Measurements from ENCODE around the gene HSPB6. TPM values are rescaled to one million over a fixed set of nuclear protein-coding genes. Genes with fewer than 3 reads are reported as not detected.
A peak's percentile ranks its signal among the peaks of the same experiment; 100 is the strongest.

Gene HSPB6
- total and polyA plus RNA-seq, 9 donors: 44.9 to 434 (median 232) TPM

DNA sequence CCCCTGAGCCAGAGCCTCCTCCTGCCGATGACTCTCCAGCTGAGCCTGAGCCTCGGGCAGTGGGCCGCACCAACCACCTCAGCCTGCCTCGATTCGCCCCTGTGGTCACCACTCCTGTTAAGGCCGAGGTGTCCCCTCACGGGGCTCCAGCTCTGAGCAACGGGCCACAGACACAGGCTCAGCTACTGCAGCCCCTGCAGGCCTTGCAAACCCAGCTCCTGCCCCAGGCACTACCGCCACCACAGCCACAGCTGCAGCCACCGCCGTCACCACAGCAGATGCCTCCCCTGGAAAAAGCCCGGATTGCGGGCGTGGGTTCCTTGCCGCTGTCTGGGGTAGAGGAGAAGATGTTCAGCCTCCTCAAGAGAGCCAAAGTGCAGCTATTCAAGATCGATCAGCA is 35.5 kb downstream of the HSPB6 start:
- no peaks in the 10 kb centered on the region for H3K36me3 ChIP-seq
- TF ChIP-seq, protein P1, sequence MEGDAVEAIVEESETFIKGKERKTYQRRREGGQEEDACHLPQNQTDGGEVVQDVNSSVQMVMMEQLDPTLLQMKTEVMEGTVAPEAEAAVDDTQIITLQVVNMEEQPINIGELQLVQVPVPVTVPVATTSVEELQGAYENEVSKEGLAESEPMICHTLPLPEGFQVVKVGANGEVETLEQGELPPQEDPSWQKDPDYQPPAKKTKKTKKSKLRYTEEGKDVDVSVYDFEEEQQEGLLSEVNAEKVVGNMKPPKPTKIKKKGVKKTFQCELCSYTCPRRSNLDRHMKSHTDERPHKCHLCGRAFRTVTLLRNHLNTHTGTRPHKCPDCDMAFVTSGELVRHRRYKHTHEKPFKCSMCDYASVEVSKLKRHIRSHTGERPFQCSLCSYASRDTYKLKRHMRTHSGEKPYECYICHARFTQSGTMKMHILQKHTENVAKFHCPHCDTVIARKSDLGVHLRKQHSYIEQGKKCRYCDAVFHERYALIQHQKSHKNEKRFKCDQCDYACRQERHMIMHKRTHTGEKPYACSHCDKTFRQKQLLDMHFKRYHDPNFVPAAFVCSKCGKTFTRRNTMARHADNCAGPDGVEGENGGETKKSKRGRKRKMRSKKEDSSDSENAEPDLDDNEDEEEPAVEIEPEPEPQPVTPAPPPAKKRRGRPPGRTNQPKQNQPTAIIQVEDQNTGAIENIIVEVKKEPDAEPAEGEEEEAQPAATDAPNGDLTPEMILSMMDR (IDR thresholded peaks at IDR 0.05): no peak
- TF ChIP-seq POLR2A (IDR thresholded peaks at IDR 0.05) (no peak), EP300 (IDR thresholded peaks at IDR 0.05) (no peak)
- DNase-seq: peak in 1 of 5 donors; percentile 21

DNA sequence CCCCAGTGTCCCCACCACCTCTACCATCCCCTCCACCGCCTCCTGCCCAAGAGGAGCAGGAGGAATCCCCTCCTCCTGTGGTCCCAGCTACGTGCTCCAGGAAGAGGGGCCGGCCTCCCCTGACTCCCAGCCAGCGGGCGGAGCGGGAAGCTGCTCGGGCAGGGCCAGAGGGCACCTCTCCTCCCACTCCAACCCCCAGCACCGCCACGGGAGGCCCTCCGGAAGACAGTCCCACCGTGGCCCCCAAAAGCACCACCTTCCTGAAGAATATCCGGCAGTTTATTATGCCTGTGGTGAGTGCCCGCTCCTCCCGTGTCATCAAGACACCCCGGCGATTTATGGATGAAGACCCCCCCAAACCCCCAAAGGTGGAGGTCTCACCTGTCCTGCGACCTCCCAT is 36.2 kb downstream of the HSPB6 start:
- Histone ChIP-seq H3K4me3 (no peak overlapping the region), H3K4me1 (ENCODE audit: insufficient read depth) (peaks cover 8% of the 10 kb centered on the region), H3K36me3 (no peaks in the 10 kb centered on the region), H3K9me3 (no peaks in the 10 kb centered on the region), H3K27ac (no peak overlapping the region), H3K27me3 (no peaks in the 10 kb centered on the region)
- WGBS, 3 donors: 62 to 73% (median 67%) methylated on average over 16 to 17 of the region's 17 CpGs
- TF ChIP-seq POLR2A (IDR thresholded peaks at IDR 0.05) (no peak), EP300 (IDR thresholded peaks at IDR 0.05) (no peak)
- TF ChIP-seq, protein P1 (IDR thresholded peaks at IDR 0.05): no peak
- DNase-seq: peak in 2 of 5 donors; percentile 24 to 28
- intact Hi-C loops (cut with DNase I): no loop called here

More for the DNA sequence above, 35.5 kb downstream of the HSPB6 start:
- H3K4me1 ChIP-seq (ENCODE audit: insufficient read depth): peaks cover 4% of the 10 kb centered on the region
- no peaks in the 10 kb centered on the region for H3K27me3 ChIP-seq
- no peak overlapping the region for H3K4me3 ChIP-seq
- no peak overlapping the region for H3K27ac ChIP-seq
- WGBS, 3 donors: 91 to 92% (median 92%) methylated on average over 16 of the region's 16 CpGs
- intact Hi-C loops (cut with DNase I): no loop called here
- no peaks in the 10 kb centered on the region for H3K9me3 ChIP-seq

DNA sequence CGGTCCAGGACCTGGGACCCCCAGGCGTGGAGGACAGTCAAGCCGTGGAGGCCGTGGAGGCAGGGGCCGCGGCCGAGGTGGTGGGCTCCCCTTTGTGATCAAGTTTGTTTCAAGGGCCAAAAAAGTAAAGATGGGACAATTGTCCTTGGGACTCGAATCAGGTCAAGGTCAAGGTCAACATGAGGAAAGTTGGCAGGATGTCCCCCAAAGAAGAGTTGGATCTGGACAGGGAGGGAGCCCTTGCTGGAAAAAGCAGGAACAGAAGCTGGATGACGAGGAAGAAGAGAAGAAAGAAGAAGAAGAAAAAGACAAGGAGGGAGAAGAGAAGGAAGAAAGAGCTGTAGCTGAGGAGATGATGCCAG is 36.7 kb downstream of the HSPB6 start:
- intact Hi-C loops (cut with DNase I): no loop called here
- peak in 2 of 5 donors; percentile 29 to 37 for DNase-seq
- H3K36me3 ChIP-seq: no peaks in the 10 kb centered on the region
- no peaks in the 10 kb centered on the region for H3K9me3 ChIP-seq
- no peak overlapping the region for H3K27ac ChIP-seq
- 70 to 79% (median 74%) methylated on average over 9 of the region's 9 CpGs for WGBS, 3 donors
- H3K4me1 ChIP-seq (ENCODE audit: insufficient read depth): peaks cover 10% of the 10 kb centered on the region
- TF ChIP-seq, protein P1 (IDR thresholded peaks at IDR 0.05): no peak
- H3K4me3 ChIP-seq: no peak overlapping the region
- H3K27me3 ChIP-seq: no peaks in the 10 kb centered on the region

DNA sequence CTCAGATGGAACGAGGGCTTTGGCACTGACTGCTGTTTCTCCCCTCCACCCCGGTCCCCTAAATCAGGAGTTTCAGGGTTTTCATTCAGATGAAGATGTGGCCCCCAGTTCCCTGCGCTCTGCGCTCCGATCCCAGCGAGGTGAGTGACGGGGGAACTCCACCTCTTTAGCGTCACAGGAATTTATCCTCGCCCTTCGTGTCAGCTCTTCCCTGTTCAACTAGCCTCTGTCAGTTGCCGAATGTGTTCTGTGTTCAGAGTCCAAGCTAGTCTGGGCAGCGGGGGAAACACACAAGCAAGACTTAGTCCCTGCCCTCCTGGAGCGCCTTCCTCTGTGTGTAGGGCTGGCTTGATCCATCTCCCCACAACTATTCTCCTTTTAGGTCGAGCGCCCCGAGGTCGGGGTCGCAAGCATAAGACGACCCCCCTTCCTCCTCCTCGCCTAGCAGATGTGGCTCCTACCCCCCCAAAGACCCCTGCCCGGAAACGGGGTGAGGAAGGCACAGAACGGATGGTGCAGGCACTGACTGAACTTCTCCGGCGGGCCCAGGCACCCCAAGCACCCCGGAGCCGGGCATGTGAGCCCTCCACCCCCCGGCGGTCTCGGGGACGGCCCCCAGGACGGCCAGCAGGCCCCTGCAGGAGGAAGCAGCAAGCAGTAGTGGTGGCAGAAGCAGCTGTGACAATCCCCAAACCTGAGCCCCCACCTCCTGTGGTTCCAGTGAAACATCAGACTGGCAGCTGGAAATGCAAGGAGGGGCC is 37.2 kb downstream of the HSPB6 start:
- 74 to 80% (median 75%) methylated on average over 32 of the region's 32 CpGs for WGBS, 3 donors
- TF ChIP-seq, protein P1 (IDR thresholded peaks at IDR 0.05): no peak
- no peak for TF ChIP-seq POLR2A (IDR thresholded peaks at IDR 0.05)
- TF ChIP-seq EP300 (IDR thresholded peaks at IDR 0.05): no peak
- Histone ChIP-seq H3K27ac (no peak overlapping the region), H3K27me3 (no peaks in the 10 kb centered on the region), H3K9me3 (no peaks in the 10 kb centered on the region), H3K4me3 (no peak overlapping the region), H3K4me1 (ENCODE audit: insufficient read depth) (peaks cover 10% of the 10 kb centered on the region), H3K36me3 (no peaks in the 10 kb centered on the region)
- DNase-seq: peak in 1 of 5 donors; percentile 33
- intact Hi-C loops (cut with DNase I): loop anchor here in 3 of 4 donors (5.0 to 10.0 kb wide), 2 partner anchors 95 to 172 kb away; partner anchors contain the start of genes TMEM147 (in 2 of the 3) and PRODH2 (in 1 of the 3)

All from ovary (tissue), 9 donors.